Stimulated activated CD8-positive, alpha-beta memory T cell treated with anti-CD3 and anti-CD28 coated beads, Interleukin-12 subunit alpha, Interleukin-12 subunit beta, amount 100 ng/mL, for 24 hours (primary cell): ENCODE measurements around the gene DCAF17.
"Not testable (repeated sequence)": the region's sequence is repeated elsewhere in the genome, so short reads cannot be mapped to it uniquely, and the experiment has no call there.

ENCODE experiments used
- DNase-seq: peaks from one replicate; pipeline ENCODE4 v3.0.0-alpha.2; 2020; ENCODE audit errors: extremely low read depth

The DCAF17 gene

DNA sequence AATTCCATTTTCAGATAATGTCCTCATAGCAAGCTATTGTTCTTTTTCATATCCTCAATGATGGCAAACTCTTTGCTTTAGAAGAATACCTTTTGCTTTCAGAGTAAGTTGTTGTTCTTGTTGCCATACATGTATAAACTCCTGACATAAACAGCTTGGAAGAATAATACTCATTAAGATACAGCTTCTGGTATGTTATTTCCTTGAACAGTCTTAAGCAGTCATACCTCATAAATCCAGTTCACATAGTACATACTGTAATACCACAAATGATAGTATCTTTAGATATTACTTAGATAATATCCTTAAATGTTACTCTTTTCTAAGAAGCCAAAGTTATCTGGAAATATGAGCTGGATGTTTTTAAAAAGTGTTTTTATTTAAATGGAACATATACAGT lies 23.4 kb upstream of the DCAF17 start:
- no peak for DNase-seq

DNA sequence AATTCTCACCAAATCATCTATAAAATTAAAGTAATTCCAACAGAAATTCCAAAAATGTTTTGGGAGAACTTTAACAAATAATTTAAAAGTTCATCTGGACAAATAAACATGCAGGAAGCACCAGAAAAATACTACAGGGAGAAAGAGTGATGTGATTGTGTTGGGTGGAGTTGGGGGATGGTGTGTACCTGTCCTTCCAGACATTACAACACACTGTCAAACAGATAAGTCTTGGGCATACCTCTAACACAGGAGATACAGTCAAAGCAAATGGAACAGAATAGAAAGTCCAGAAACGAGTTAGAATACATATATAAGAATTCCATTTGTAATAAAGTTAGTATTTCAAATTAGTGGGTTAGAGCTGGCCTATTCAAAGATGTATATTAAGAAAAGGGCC lies 22.8 kb upstream of the DCAF17 start:
- DNase-seq = no peak

DNA sequence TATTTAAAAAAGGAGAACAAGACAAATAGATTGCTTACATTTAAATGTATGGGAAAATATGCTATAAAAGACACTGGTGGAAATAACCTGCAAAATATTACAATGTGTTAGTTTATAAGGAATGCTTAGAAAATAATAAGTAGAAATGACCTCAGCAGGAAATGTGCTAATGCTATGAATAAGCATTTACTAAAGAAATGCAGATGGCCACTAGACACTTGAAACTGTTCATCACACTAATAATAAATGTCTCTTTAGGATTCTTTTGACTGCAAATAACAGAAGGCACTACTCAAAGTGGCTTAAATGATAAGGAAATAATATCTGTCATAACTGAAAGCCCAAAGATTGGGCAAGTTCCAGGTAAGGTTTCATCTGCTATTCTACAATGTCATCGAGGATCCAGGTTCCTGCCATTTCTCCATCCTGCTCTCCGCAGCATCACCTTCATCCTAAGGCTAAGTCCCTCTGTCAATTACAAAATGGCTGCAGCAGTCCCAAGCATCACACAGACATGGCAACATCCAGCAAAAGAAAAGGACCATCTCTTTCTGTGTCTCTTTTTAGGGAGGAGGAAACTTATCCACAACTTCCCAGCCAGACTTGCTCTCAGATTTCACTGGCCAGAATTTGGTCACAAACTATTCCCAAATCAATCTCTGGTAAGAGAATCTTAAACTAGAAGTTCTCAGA lies 22.1 kb upstream of the DCAF17 start:
- no peak for DNase-seq

DNA sequence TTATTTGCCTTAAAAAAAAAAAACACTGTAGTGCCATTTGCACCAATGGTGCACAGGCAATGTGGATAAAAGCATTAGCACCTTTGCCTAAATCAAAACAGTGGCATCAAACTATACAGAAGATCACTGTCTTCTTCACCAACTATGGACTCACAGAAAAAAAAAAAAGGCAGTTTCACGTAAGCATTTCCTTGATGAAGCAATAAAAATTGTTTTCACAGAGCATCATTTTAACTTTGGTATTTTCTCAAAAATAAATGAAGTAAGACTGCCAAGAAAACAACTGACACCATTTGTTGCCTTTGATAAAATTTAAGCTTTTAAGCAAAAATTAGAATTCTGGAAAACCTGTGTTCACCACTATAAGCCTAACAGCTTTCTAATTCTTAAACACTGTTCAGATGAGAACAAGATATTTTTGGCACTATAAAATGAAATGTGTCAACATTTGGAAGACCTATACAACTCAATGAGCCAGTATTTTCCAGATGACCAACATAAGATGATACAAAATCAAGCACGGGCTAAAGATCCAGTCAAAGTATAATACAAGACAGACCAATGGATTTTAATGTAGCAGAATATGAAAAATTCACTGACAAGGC lies 21.4 kb upstream of the DCAF17 start:
- no peak for DNase-seq

DNA sequence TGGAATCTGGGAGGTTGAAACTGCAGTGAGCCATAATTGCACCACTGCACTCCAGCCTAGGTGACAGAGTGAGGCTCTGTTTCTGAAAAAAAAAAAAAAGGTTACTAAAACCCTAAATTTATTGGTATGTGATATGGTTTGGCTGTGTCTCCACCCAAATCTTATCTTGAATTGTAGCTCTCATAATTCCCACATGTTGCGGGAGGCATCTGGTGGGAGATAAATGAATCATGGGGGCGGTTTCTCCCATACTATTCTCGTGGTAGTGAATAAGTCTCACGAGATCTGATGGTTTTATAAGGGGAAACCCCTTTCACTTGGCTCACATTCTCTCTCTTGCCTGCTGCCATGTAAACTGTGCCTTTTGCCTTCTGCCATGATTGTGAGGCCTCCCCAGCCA lies 19.4 kb upstream of the DCAF17 start:
- DNase-seq = not testable (repeated sequence)

DNA sequence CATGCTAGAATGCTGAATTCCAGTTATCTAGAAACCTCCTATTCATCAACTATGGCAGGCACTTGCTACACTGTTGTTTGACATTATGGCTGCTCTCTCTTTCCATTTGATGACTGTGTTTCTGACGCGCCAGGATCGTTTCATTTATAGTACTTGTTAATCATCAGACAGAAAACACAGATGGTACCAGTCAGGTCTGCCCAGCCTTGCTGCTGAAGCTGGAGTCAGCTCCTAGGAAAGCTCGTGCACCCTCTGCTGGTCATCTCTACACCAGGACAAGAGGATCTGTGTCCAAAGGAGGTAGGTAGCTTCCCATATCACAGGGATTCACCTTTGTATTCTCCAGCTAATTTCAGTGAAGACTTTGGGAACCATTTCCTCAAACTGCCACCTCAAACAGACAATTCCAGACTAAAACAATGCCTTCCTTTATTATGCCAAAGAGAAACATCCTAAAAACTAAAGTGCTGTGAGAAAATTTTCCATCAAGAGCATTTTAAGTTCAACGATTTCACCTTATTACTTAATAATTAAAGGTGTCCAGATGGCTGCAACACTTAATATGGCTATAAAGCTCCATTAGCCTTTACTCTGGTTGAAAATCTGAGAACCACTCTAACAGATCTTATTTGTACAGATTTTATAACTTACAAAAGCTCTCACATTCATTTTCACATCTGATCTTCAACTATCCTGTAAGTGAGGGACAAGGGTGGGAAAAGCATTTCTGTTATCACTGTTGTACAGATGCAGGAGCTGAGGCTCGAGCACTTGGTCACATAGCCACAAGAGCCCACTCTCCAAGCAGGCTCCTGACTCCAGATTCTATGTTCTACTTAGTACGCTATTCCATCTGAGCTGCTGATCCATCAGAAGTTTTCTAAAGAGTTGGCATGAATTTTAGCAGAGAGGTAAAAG lies 17.8 kb upstream of the DCAF17 start:
- DNase-seq = peak; percentile 62

DNA sequence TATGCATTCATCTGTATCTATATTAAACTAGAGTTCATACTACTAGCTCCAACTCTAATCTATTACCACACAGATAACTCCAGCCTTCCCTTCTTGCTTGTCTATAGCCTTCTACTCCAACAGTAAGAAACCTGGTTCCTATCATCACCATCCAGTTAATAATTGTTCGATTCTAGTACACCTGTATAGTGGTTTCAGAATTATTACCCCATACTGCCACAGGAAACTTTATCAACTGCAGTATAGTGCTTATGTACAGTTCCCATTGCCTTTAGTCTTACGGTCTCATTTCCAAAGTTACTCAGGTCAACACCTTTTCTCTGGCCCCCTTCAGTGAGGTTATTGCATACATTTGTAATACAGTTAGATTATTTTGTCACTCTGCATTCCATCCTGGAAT lies 14.7 kb upstream of the DCAF17 start:
- DNase-seq = no peak

DNA sequence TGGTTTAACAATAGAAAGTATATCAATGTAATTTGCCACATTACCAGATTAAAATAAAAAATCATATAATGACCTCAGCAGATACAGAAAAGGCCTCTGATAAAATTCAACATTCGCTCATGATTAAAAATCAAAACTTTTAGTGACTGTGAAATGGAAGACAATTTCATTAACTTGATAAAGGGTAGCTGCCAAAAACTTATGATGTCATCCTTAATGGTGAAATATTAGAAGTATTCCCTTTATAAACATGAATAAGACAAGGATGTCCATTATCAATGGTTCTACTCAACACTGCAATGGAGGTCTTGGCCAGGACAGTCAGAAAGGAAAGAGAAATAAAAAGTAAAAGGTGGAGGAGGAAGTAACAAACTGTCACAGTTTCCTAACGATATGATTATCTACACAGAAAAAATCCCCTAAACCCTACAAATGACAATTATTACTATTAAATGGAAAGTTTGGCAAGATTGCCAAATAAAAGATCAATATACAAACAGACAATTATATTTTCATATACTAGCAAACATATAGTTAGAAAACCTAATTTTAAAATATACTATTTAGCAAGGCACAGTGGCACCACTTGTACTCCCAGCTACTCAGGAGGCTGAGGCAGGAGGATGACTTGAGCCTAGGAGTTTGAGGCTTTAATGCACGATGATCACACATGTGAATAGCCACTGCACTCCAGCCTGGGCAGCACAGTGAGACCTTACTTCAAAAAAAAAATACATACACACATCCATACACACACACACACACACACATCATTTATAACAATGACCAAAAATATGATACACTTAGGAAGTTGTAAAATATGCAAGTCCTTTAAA lies 13.1 kb upstream of the DCAF17 start:
- DNase-seq = no peak

DNA sequence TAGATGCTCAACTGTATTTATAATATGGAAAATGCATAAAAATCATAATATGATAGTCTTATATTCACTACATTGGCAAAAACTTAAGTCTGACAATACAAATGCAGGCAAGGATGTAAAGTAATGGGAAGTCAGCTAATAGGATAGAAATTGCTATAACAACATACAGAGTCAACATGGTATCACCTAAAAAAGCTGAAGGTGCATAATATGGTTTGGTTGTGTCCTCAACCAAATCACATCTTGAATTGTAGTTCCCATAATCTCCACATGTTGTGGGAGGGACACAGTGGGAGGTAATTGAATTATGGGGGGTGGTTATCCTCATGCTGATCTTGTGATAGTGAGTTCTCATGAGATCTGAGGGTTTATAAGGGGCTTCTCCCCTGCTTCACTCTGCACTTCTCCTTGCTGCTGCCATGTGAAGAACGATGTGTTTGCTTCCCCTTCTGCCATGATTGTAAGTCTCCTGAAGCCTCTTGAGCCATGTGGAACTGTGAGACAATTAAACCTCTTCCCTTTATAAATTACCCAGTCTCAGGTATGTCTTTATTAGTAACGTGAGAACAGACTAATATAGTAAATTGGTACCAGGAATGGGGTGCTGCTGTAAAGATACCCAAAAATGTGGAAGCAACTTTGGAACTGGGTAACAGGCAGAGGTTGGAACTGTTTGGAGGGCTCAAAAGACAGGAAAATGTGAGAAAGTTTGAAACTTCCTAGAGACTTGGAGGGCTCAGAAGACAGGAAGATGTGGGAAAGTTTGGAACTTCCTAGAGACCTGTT lies 11.1 kb upstream of the DCAF17 start:
- DNase-seq = not testable (repeated sequence)

DNA sequence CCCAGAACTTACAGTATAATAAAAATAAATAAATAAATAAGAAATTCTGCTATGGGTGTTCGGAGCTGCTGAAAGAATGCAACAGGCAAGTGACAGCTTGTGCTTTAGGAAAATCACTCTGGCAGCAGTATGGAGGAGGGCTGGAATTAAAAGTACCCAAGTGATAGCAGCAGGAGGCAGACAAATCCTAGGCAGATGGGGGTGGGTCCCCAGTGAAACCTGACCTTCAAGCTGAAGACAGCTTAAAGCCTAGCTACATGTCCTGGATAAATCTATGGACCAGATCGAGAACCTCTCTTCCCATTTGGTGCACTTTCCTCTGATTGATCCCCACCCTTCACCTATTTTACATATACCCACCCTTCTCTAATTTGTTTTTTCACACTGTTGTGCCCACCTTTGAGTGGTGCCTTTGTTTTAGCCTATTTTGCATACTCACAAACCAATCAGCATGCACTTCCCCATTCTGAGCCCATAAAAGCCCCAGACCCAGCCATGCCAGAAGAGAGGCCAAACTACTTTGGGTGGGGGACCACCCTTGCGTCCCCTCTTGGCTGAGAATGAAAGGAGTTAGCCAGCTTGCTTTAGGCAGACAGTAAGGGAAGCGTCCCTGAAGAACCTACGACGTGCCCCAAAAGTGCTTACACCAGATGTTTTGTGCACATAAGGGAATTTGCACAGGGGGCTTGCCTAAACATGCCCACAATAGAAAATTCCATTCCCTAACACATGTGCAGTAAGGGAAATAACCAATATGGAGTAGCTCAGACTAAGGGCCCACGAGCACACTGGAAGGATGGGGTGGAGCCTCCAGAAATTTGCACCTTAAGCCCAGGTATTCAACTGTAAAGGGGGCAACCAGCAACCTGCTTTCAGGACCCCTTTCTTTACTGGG lies 3.3 kb upstream of the DCAF17 start:
- no peak for DNase-seq

DNA sequence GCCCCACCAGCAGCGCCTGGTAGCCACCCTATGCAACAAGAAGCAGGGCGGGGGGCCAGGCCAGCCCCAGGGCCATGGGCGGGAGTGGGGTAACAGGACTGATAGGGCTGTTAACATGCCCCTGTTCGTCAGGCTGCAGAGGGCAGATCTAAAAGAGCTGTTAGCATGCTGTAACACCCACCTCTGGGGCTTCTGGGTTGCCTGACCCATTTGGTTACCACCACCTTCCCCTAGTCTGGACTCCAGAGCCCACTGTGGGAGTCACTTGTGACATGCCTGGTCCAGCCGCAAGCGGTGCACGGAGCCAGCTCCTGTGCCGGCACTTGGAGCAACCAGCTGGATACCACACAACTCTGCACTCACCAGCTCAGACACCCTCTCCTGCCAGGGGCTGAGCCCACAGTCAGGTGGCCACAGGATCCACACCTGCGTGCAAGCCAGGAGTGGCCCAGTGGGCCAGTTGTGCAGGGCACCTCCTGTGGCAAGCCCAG lies 2.3 kb upstream of the DCAF17 start:
- DNase-seq = no peak

DNA sequence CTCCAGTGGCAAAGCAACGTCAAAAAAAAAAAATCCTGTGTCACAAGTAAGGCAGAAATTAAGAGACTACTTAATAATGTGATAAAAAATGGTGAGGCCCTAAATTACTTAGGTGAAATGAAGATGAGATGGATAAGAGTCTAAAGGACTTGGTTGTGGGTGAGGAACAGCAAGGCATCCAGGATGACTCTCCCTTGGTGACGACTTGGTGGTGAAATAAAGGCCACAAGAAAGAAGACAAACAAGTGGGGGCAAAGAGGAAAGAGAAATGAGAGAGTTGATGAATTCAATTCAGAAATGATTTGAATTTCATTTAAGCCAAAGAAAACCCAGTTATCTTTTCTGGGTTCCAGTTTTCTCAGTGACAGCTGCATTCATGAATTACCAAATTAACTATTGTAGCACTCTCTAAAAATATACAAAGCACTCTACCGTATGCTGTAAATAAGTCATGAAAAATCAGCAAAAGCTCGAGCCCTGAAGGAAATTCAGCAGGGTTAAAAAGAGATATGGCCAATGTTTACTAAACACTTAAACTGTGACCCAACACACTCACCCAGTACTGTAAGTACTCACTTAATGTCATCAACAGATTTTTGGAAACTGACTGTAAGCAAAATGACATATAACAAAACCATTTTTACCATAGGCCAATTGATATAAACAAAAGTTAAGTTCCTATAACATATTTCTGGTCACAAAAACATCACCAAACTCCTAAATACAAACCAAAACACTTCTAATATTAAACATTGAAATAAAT lies 1.6 kb upstream of the DCAF17 start:
- DNase-seq = no peak

DNA sequence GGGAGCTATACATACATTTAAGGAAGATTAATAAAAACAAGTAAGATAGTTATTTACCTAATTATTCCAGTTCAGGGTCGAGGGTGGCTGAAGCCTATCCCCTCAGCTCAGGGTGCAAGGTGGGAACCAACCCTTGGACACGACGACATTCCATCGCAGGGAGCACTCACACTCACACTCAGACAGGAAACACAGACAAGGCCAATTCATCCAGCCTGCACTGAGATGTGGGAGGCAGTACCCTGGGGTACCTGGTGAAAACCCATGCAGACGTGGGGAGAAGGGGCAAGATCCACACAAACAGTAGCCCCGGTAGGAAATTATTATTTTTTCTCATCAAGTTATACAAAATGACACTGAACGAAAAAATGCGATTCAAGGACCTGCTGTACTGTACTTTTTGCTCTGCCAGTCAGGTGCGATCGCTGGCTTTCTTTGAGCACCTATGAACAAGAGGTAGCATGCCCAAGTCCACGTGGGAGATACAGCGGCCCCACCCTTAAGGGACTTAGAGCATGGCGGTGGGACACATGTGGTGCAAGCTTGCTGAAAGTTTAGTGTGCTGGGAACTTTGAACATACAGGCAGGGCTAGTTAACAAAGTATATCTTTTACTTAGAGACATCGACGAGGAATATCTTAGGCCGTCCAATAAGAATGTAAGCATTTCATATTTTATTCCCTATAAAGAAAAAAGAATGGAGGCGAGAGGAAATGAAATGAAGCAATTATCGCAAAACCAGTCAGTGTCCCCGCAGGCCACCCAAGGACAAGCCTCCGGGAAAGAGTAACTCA lies 860 bp upstream of the DCAF17 start:
- no peak for DNase-seq

DNA sequence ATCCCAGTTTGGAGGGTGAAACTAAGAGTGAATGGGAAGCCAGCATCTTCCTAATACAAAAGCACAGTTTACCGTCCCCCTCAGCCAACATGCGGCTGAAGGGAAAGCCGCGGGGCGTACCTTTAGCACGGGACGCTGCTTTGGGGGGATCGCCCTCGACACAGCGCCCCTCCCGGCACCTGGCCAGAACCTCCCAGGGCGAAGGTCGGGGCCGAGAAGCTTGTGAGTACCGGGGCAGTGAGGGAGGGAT lies 338 bp upstream of the DCAF17 start, which contains the start of gene METTL8:
Gene METTL8 (minus strand): TSS at position 228 of the 250 bp plus-strand sequence. CDS start 41,805 bp downstream, outside the sequence.
- no peak for DNase-seq

DNA sequence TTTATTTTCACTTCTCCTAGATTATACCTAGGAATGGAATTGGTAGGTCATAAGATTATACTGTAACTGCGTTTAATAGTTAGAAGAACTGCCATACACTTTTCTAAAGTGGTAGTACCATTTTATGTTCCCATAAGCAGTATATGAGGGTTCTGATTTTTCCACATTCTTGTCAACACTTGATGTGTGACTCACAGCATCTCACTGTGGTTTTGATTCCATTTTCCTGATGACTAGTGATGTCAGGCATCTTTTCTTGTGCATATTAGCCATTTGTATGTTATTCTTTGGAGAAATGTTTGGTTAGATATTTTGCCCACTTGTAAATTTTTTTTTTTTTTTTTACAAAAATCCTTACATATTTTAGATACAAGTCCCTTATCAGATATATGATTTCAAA lies 2.3 kb downstream of the DCAF17 start:
- DNase-seq = no peak

DNA sequence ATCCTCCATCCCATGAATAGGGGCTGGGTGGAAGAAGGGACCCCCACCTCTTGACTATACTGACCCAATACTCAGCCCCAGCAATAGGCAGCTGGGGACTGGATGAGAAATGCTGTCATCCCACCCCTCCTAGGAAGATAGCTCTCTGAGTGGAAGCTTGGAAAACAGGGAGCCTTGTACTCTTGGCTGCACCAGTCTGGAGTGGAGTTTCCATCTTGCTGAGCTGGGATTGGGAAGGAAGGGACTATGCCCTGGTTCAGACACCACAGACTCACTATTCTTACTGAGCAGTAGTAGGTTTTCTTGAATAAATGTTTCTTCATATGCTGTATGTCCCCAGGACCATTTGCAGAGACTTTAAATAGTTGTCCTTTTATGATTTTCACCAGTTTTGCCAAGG lies 7.4 kb downstream of the DCAF17 start:
- no peak for DNase-seq

DNA sequence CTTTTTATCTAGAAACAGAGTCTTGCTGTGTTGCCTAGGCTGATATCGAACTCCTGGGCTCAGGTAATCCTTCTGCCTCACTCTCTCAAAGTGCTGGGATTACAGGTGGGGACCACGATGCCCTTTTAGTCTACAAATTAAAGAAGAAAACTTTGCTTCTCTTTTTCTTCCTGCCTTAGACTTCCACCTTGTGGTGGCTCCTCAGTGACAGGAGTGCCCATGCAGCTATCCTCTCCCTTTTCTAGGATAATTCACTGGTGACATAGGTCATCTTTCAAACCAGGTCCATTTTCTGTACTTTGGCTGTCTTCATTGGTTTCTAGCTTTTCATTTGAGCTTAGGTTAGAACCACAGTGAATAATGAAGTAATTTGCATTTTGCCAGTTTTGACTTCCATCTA lies 13.6 kb downstream of the DCAF17 start:
- no peak for DNase-seq

DNA sequence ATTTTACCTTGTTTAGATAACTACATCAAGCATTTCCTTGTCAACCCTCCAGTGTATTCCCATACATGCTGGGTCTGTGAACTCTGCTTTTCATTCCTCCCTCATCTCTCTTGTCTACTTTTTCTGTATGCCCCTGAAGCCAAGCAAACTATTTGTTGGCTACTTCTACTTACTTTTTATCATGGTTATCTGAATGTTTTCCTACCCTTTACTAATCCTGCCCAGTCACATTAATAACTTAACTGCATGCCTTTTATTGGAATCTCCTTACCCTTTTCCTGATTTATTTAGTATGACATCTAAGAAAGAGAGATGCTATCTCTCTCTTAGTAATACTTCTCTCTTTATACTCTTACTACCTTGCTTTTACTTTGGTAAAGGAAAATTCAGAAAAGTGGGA lies 17.0 kb downstream of the DCAF17 start:
- DNase-seq = no peak
